TTC549 (cell line): ENCODE measurements around the gene SPTBN5.

ENCODE experiments used
- FAIRE-seq: peaks from 2 replicates; lab custom pipeline; 2012; peaks lifted over from hg19 to GRCh38; lab: Jason Lieb, UNC

Gene SPTBN5

DNA sequence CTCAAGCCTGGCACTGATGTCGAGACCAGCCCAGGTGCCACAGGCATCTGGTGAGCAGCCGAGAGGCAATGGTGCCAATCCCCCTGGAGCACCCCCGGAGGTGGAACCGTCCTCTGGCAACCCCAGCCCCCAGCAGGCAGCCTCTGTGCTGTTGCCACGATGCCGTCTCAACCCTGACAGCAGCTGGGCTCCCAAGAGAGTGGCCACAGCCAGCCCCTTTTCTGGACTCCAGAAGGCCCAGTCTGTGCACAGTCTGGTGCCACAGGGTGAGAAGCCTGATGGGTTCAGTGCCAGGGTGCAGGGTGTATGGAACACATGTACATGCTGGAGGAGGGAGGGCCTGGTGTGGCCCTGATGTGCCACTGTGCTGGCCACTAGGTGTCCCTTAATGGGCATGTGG lies 70.9 kb downstream of the SPTBN5 start:
- no peak for FAIRE-seq

DNA sequence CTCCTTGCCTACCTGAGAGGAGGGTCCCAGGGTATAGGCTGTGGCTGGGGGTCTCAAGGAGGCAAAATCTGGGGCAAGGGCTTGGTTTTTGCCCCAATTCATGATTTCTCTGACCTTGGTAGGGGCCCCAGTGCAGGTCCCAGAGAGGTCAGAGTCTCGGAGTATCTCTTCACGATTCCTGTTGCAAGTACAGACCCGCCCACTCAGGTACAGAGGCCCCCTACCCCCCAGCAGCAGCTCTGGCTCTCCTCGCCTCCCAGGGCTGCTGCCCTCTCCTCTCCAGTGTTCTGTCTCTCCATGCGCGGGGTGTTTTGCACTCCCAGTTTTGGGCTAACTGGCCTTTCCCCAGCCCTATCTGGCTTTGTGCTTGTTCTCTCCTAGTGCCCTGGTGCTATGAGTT lies 71.4 kb downstream of the SPTBN5 start:
- FAIRE-seq: no peak

GRCh38 chr15:41821831-41822230 lies 72.0 kb downstream of the SPTBN5 start:
- no peak for FAIRE-seq

DNA sequence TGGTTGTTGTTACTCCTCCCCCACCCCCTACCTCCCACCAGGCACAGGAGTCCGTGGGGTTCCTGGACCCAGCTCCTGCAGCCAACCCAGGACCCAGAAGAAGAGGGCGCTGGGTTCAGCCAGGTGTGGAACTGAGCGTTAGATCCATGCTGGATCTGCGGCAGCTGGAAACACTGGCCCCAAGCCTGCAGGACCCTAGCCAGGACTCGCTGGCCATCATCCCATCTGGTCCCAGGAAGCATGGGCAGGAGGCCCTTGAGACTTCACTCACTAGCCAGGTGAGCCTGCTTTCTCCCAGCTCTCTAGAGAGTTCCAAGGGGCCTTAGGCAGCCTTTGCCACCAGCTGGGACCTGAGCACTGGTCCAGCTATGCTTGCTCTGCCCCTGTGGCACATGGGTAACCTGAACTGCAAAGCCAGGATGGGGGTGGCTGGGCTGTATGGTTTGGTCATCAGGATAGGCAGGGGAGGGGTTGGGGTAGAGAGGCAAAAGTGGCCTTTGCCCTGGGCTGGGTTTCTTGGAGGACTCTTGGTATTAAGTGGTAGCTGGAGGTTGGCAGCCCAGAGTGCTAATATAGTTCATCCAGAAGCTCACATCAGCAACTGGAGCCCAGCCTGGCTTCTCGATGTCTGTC lies 72.9 kb downstream of the SPTBN5 start:
- FAIRE-seq: no peak

DNA sequence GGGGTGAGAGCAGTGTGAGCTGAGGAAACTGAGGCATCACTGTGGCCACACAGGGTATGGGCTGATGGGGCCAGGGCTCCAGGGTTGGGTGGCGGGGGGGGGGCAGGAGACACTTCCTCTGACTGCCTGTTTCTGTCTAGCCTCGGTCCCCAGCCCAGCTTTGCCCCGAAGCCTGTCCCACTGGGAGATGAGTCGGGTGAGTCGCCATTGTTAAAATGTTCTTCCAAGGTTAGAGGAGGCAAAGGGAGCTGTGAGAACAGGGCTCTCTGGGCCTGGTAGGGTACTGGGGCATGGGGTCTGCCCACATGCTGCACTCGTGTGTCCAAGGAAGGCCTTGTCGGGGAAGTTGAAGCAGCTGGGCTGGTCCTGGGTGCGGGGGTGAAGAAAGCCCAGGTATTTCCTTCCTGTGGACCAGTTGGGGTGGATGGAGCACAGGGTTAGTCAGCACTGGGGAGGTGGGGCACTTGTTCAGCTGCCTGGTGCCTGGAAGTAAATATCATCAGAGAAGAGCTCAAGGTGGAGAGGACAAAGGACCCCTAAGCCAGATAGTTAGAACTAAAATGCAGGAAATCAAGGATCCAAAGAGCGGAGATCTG lies 74.3 kb downstream of the SPTBN5 start:
- no peak for FAIRE-seq

- FAIRE-seq: no peak
Observed at GRCh38 chr15:41817781-41818180, 76.1 kb downstream of the SPTBN5 start.

- FAIRE-seq: no peak
Observed at GRCh38 chr15:41817327-41817726, 76.5 kb downstream of the SPTBN5 start.

DNA sequence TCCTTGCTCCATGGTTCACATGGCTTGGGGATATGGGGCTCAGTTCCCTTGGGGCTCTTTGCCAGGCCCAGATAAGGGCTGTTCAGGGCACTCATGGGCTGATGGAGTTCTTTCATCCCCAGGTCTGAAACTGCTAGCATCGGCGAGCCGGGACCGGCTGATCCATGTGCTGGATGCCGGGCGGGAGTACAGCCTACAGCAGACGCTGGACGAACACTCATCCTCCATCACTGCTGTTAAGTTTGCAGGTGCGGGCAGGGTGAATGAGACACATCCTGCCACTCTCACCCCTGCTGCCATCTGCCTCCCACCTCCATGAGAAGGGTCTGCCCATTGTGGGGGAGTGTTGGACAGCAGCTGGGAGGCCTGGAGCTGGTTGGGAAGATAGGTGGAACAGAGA lies 77.1 kb downstream of the SPTBN5 start:
- FAIRE-seq: no peak

DNA sequence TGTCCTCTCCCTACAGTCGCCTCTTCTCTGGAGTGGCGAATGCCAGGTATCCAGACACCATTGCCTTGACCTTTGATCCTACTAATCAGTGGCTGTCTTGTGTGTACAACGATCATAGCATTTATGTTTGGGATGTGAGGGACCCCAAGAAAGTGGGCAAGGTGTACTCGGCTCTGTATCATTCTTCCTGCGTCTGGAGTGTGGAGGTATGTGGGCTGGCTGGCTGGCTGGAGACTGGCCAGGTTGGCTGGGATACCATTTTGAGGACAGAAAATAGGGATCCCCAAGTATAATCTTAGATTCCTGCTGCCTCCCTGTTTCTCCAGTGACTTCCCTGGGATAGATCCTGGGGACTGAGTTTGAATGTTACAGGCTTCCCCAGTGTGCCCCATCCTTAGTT lies 79.3 kb downstream of the SPTBN5 start:
- no peak for FAIRE-seq

DNA sequence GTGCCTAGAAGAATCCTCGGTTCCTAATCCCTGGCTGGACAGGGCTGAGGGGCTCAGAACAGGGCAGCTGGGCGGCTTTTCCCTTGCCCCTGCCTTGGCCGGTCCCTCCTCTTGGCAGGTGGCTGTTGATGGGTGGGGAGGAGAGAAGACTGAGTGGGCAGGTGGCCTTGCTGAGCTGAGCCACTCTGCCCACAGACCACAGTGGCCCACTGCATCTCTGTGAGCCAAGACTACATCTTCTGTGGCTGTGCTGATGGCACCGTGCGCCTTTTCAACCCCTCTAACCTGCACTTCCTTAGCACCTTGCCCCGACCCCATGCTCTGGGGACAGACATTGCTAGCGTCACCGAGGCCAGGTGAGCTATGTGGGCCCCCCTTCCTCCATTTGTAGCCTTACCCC lies 80.4 kb downstream of the SPTBN5 start:
- FAIRE-seq: no peak

GRCh38 chr15:41812820-41813375 lies 81.0 kb downstream of the SPTBN5 start:
- FAIRE-seq: no peak

GRCh38 chr15:41811432-41812195 lies 82.2 kb downstream of the SPTBN5 start:
- FAIRE-seq: no peak

- no peak for FAIRE-seq
Observed at GRCh38 chr15:41810651-41811431, 83.0 kb downstream of the SPTBN5 start.

DNA sequence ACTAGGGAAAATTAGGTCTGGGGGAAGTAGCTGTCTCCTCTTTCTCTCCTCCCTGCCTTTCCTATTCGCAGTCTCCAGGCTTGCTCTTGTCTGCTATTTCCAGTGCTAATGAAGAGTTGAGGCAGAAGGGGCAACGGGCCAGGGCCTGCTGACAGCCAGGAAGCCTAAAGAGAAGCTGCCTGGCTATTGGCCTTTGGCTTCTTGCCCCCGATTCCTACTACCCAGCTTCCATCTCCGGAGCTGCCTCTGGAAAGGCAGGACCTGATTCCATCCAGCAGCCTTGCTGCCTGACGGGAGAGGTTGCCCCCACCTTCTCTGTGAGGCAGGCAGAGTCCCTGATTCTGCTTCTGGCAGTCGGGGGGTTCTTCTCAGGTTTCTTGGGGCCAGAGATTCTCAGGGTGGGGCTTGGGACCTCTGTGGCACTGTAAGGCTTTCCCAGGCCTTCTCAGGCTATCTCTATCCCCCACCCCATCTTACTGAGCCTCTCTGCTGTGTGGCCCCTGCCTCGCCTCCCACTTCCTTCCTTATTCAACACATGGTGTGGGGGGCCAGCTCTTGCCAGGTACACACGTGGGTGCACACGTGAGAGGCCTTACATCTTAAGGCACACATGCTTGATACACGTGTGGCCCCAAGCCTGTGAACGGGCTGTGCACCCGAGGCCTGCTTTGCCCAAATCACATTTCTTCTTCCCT lies 84.2 kb downstream of the SPTBN5 start:
- FAIRE-seq: no peak

DNA sequence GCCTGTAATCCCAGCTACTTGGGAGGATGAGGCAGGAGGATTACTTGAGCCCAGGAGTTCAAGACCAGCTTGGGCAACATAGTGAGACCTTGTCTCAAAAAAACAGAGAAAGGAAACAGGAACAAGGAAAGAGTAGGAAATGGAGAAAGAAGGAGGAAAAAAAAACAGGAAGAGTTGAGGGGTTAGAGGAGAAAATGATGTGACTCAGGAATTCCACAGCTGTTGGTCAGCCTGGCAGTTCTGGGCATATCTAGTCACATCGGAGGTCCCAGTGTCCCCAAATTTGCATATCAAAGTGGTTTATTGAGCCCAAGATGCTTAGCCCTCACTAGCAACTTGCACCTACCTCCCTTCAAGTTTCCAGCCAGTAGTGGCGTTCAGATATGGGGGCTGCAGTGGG lies 84.7 kb downstream of the SPTBN5 start:
- FAIRE-seq: no peak

GRCh38 chr15:41806291-41807181 lies 87.3 kb downstream of the SPTBN5 start:
- no peak for FAIRE-seq

DNA sequence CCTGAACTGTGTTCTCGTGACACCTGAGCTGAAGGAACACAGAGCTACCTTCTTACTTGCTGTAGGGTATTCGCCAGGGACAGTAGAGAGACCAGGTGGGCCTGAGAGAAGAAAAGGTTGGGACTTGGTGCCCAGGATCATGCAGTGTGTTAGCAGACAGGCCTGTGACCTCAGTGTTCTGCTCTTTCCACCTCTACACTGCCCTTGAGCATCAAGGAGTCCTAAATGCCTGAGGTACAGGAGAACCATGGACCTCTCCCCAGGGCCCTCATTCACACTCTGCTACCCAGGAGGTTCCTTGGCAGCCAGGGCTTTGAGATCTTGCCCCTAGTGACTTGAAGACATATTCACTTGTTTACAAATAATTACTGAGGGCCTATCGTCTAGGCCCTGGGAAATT lies 88.1 kb downstream of the SPTBN5 start:
- no peak for FAIRE-seq

GRCh38 chr15:41804916-41805666 lies 88.8 kb downstream of the SPTBN5 start:
- no peak for FAIRE-seq

- FAIRE-seq: no peak
Observed at GRCh38 chr15:41804361-41804760, 89.5 kb downstream of the SPTBN5 start.

DNA sequence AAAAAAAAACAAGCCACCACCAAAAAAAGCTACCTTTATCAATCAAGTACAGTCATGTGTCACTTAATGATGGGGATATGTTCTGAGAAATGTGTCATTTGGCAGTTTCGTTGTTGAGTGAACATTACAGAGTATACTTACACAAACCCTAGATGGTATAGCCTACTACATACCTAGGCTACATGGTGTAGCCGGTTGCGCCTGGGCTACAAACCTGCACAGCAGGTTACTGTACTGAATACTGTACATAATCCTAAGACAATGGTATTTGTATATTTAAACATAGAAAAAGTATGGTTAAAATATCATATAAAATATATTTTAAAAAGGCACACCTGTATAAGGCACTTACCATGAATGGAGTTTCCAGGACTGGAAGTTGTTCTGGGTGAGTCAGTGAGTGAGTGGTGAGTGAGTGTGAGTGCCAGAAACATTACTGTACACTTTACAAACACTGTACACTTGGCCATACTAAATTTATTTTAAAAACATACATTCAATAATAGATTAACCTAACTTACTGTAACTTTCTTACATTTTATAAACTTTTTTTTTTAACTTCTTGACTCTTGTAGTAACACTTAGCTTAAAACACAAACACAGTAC lies 91.9 kb downstream of the SPTBN5 start:
- FAIRE-seq: no peak
